Activated CD4-positive, alpha-beta T cell treated with anti-CD3 and anti-CD28 coated beads, Interleukin-2, amount 10 ng/mL, durations not matched to agents 24 days and 14 days (primary cell): ENCODE data around the gene ERLIN1. TPM values are rescaled to one million over a fixed set of nuclear protein-coding genes. Genes with fewer than 3 reads are reported as not detected.

Experiments used
- DNase-seq: peaks from one replicate; pipeline ENCODE4 v3.0.0; 2022
- H3K27ac Mint-ChIP-seq: one replicate; pipeline ENCODE4 v1.8.0; 2022; ENCODE audit warnings: mild to moderate bottlenecking, mixed read lengths
- H3K27me3 Mint-ChIP-seq: one replicate; pipeline ENCODE4 v1.8.0; 2022; ENCODE audit warnings: mixed read lengths
- H3K36me3 Mint-ChIP-seq: one replicate; pipeline ENCODE4 v1.8.0; 2022; ENCODE audit warnings: low read depth, mild to moderate bottlenecking, mixed read lengths
- H3K4me1 Mint-ChIP-seq: one replicate; pipeline ENCODE4 v1.8.0; 2021; ENCODE audit warnings: mixed read lengths
- H3K4me3 Mint-ChIP-seq: one replicate; pipeline ENCODE4 v1.8.0; 2022; ENCODE audit warnings: mild to moderate bottlenecking, moderate library complexity, mixed read lengths
- H3K9me3 Mint-ChIP-seq: one replicate; pipeline ENCODE4 v1.8.0; 2021; ENCODE audit warnings: mixed read lengths
- intact Hi-C: fragments of 100-400 bp; cut with micrococcal nuclease; formaldehyde crosslinking; loops from one replicate; pipeline ENCODE4 v1.15.1; 2023
- total RNA-seq: library from RNA; stranded (reverse); gene quantifications from 2 replicates; pipeline ENCODE4 v1.2.3, GENCODE V29; 2022

Gene ERLIN1
- total RNA-seq, 1 donor from 2014 or later = 20.2 TPM

GRCh38 chr10:100114460-100114859, 71.4 kb downstream of the ERLIN1 start:
- intact Hi-C loops = no loop called here

GRCh38 chr10:100109670-100110069, 76.2 kb downstream of the ERLIN1 start:
- Mint-ChIP-seq H3K9me3 (peaks cover 9% of the 10 kb centered on the region), H3K27me3 (peaks cover 27% of the 10 kb centered on the region), H3K4me3 (no peak overlapping the region), H3K27ac (no peak overlapping the region), H3K4me1 (peaks cover 7% of the 10 kb centered on the region), H3K36me3 (peaks cover 1% of the 10 kb centered on the region)
- intact Hi-C loops = no loop called here
- DNase-seq = peak; percentile 59

More at GRCh38 chr10:100114460-100114859, 71.4 kb downstream of the ERLIN1 start:
- peaks cover 12% of the 10 kb centered on the region for H3K4me1 Mint-ChIP-seq
- H3K9me3 Mint-ChIP-seq = peaks cover 5% of the 10 kb centered on the region
- H3K36me3 Mint-ChIP-seq = peaks cover 2% of the 10 kb centered on the region
- DNase-seq = no peak
- no peak overlapping the region for H3K27ac Mint-ChIP-seq
- H3K4me3 Mint-ChIP-seq = no peak overlapping the region
- H3K27me3 Mint-ChIP-seq = peaks cover 34% of the 10 kb centered on the region

DNA sequence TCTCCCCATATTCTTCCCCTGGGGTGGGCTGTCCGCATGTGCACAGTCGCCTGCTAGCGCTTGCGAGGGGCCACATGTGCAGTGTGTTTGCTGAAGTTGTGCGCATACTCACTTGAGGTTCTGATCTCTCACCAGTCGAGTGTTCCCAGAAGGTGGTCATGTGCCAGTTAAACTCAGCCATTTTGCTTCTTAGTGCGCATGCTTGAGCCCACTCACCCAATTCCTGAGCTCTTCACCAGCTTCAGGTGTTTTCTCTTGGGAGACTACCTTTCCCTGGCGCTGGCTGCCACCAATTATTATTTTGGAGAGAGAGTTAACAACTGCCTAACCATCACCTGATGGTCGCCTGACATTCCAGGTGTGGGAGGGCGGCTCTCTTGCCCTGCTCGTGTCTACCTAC, 79.0 kb downstream of the ERLIN1 start:
- peaks cover 24% of the 10 kb centered on the region for H3K27me3 Mint-ChIP-seq
- H3K4me1 Mint-ChIP-seq = peaks cover 2% of the 10 kb centered on the region
- H3K36me3 Mint-ChIP-seq = no peaks in the 10 kb centered on the region
- no peak for DNase-seq
- H3K4me3 Mint-ChIP-seq = no peak overlapping the region
- intact Hi-C loops = no loop called here
- peaks cover 6% of the 10 kb centered on the region for H3K9me3 Mint-ChIP-seq
- no peak overlapping the region for H3K27ac Mint-ChIP-seq

GRCh38 chr10:100104300-100104699, 81.5 kb downstream of the ERLIN1 start:
- H3K27me3 Mint-ChIP-seq = peaks cover 37% of the 10 kb centered on the region
- intact Hi-C loops = no loop called here
- no peak overlapping the region for H3K27ac Mint-ChIP-seq
- no peak overlapping the region for H3K4me3 Mint-ChIP-seq
- H3K4me1 Mint-ChIP-seq = no peaks in the 10 kb centered on the region
- peaks cover 6% of the 10 kb centered on the region for H3K9me3 Mint-ChIP-seq
- DNase-seq = no peak
- H3K36me3 Mint-ChIP-seq = no peaks in the 10 kb centered on the region

DNA sequence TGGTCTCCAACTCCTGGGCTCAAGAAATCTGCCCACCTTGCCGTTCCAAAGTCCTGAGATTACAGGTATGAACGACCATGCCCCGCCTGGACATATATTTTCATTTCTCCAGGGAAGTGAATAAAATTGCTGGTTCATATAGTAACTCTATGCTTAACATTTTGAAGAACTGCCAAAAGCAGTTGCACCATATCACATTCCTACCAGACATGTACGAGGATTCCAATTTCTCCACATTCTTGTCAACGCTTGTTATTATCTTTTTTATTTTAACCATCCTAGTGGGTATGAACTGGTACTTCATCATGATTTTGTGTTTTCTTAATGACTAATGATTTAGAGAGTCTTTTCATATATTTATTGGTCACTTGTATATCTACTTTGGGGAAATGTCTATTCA, 82.2 kb downstream of the ERLIN1 start:
- DNase-seq = no peak
- intact Hi-C loops = no loop called here
- peaks cover 34% of the 10 kb centered on the region for H3K27me3 Mint-ChIP-seq
- no peak overlapping the region for H3K27ac Mint-ChIP-seq
- peaks cover 6% of the 10 kb centered on the region for H3K9me3 Mint-ChIP-seq
- H3K4me1 Mint-ChIP-seq = no peaks in the 10 kb centered on the region
- no peaks in the 10 kb centered on the region for H3K36me3 Mint-ChIP-seq
- no peak overlapping the region for H3K4me3 Mint-ChIP-seq

- H3K4me1 Mint-ChIP-seq = no peaks in the 10 kb centered on the region
- no peak overlapping the region for H3K27ac Mint-ChIP-seq
- no peaks in the 10 kb centered on the region for H3K36me3 Mint-ChIP-seq
- peaks cover 43% of the 10 kb centered on the region for H3K27me3 Mint-ChIP-seq
- intact Hi-C loops = no loop called here
- H3K9me3 Mint-ChIP-seq = peaks cover 6% of the 10 kb centered on the region
- H3K4me3 Mint-ChIP-seq = no peak overlapping the region
- DNase-seq = no peak
Measured at GRCh38 chr10:100101192-100102076, 84.4 kb downstream of the ERLIN1 start.

GRCh38 chr10:100100651-100101184, 85.1 kb downstream of the ERLIN1 start:
- intact Hi-C loops = no loop called here
- Mint-ChIP-seq H3K4me3 (no peak overlapping the region), H3K27ac (no peak overlapping the region), H3K9me3 (peaks cover 6% of the 10 kb centered on the region), H3K4me1 (no peaks in the 10 kb centered on the region), H3K36me3 (no peaks in the 10 kb centered on the region), H3K27me3 (peaks cover 43% of the 10 kb centered on the region)
- DNase-seq = no peak

Other genes with a start within 250 kb of the ERLIN1 start
- 1.3 TPM in 2 replicates for gene DNMBP, start 176.1 kb downstream of the ERLIN1 start, total RNA-seq
- gene CPN1, start 104.2 kb downstream of the ERLIN1 start, total RNA-seq = not detected in 2 replicates
- 38.9 and 39.8 TPM in 2 replicates for gene CHUK, start 43.6 kb upstream of the ERLIN1 start, total RNA-seq
- 45.2 and 47.2 TPM in 2 replicates for gene CWF19L1, start 81.6 kb upstream of the ERLIN1 start, total RNA-seq
- 62.0 and 62.5 TPM in 2 replicates for gene BLOC1S2, start 100.7 kb upstream of the ERLIN1 start, total RNA-seq
- 0.17 TPM in 1 of 2 replicates, not detected in the other for gene PKD2L1, start 144.2 kb upstream of the ERLIN1 start, total RNA-seq
- gene SCD, start 161.2 kb upstream of the ERLIN1 start, total RNA-seq = 252 and 256 TPM in 2 replicates